ENCODE results near the gene MCRIP1.

MCRIP1 gene

DNA sequence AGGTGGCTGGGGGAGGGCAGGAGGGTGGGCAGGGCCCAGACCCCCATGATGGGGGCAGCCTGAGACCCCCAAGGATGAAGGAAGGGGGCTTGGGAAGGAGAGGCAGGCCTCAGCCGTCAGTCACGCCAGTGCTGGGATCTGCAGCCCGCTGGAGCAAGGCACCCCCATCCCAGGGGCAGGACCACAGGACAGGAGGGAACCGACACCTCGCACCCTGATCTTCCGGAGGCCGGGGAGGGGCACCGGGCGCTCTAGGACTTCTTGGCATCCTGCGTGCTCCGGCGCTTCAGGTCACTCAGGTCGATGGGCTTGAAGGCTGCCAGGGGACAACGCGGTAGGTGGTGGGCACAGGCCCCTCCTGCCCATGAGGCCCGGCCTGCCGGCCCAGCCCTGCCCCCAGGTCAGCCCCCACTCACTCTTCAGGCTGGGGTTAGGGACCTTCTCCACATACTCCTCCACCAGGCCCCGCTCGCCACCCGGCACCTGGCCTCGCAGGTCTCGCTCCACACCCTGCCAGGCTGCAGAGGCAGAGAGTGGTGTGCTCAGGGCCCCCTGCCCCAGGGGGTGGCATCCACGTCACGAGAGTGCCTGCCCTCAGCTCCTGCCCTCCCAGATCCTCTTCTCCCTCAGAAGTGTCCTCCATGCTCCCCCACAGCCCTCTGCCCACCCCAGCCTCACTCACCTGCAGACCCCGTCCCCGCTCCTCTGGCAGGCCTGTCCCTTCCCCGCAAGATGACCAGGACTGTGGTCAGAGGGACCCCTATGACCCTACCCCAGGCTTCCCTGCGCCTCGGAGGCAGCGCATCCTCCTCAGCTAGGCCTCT is 9.9 kb downstream of the MCRIP1 start:
- no peaks in the 10 kb centered on the region for H3K27me3 Mint-ChIP-seq (ENCODE audit: low read depth)
- no peaks in the 10 kb centered on the region for H3K9me3 Mint-ChIP-seq
- H3K27ac Mint-ChIP-seq, result no peak overlapping the region
- peaks cover 5% of the 10 kb centered on the region for H3K4me1 Mint-ChIP-seq (ENCODE audit: low read depth)
- no peak overlapping the region for H3K4me3 Mint-ChIP-seq
- H3K36me3 Mint-ChIP-seq (ENCODE audit: low read depth), result no peaks in the 10 kb centered on the region

- H3K4me3 Mint-ChIP-seq, result no peak overlapping the region
- peaks cover 8% of the 10 kb centered on the region for H3K4me1 Mint-ChIP-seq (ENCODE audit: low read depth)
- H3K36me3 Mint-ChIP-seq (ENCODE audit: low read depth), result no peaks in the 10 kb centered on the region
- no peaks in the 10 kb centered on the region for H3K9me3 Mint-ChIP-seq
- peaks cover 6% of the 10 kb centered on the region for H3K27me3 Mint-ChIP-seq (ENCODE audit: low read depth)
- no peak overlapping the region for H3K27ac Mint-ChIP-seq
Observed at GRCh38 chr17:81822312-81822637, 10.8 kb downstream of the MCRIP1 start.

DNA sequence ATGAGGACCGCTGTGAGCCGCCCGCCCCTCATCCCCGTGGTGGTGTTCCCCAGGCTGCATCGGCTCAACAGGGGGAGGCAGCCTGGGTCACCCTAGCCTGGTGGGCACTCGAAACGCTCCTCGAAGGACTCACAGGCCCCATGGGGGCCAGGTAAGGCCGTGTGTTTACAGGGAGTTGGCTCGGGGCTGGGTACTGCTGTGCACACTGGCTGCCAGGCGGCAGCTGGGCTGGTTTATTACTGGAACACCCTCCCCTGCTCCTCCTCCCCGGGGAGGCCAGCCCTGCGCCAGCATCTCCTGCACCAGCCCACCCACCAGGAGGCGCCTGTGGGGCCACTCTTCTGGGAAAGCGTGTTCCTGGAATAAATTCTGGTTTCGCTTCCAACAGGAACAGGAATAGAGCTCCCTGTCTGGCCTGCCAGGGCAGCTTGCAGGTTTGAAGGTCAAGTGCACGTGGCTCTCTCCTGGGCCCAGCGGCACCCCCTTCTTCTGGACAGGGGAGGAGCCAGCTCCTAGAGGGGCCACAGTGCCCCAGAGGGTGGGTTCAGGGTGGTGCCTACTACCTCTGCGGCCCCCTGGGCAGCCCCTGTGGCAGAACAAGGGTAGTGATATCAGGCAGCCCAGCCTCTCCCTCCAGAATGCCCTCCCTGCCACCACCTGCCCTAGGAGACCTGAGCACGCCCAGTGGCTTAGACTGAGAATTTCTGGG is 11.3 kb downstream of the MCRIP1 start:
- Mint-ChIP-seq H3K36me3 (ENCODE audit: low read depth) (no peaks in the 10 kb centered on the region), H3K4me3 (no peak overlapping the region), H3K9me3 (no peaks in the 10 kb centered on the region), H3K4me1 (ENCODE audit: low read depth) (peaks cover 8% of the 10 kb centered on the region), H3K27ac (no peak overlapping the region), H3K27me3 (ENCODE audit: low read depth) (peaks cover 9% of the 10 kb centered on the region)

- no peaks in the 10 kb centered on the region for H3K36me3 Mint-ChIP-seq (ENCODE audit: low read depth)
- peaks cover 7% of the 10 kb centered on the region for H3K4me1 Mint-ChIP-seq (ENCODE audit: low read depth)
- no peaks in the 10 kb centered on the region for H3K9me3 Mint-ChIP-seq
- H3K27ac Mint-ChIP-seq, result no peak overlapping the region
- no peak overlapping the region for H3K4me3 Mint-ChIP-seq
- H3K27me3 Mint-ChIP-seq (ENCODE audit: low read depth), result peaks cover 12% of the 10 kb centered on the region
Observed at GRCh38 chr17:81821147-81821546, 11.9 kb downstream of the MCRIP1 start.

GRCh38 chr17:81819708-81820107 is 13.4 kb downstream of the MCRIP1 start:
- Mint-ChIP-seq H3K36me3 (ENCODE audit: low read depth) (no peaks in the 10 kb centered on the region), H3K9me3 (no peaks in the 10 kb centered on the region), H3K27ac (no peak overlapping the region), H3K4me3 (no peak overlapping the region), H3K4me1 (ENCODE audit: low read depth) (peaks cover 5% of the 10 kb centered on the region), H3K27me3 (ENCODE audit: low read depth) (peaks cover 14% of the 10 kb centered on the region)

DNA sequence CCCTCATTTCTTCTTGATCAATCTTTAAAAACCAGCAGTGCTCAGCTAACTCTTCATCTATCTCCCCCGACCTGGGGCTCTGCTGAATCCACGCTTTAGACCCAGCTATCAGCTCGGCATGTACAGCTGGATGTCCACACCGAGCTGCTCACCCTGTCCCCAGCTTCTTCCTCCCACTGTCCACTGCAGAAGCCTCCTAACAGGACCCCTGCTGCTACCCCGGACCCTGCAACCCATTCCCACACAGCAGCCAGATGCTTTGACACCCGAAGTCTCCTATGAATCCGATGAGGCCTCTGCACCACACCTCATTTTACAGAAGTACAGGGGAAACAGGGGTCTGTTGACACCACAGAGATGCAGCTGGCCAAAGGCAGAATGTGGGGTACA is 15.3 kb downstream of the MCRIP1 start:
- H3K4me3 Mint-ChIP-seq, result no peak overlapping the region
- H3K36me3 Mint-ChIP-seq (ENCODE audit: low read depth), result no peaks in the 10 kb centered on the region
- peaks cover 5% of the 10 kb centered on the region for H3K4me1 Mint-ChIP-seq (ENCODE audit: low read depth)
- H3K9me3 Mint-ChIP-seq, result no peaks in the 10 kb centered on the region
- no peak overlapping the region for H3K27ac Mint-ChIP-seq
- peaks cover 14% of the 10 kb centered on the region for H3K27me3 Mint-ChIP-seq (ENCODE audit: low read depth)

GRCh38 chr17:81815646-81815986 is 17.5 kb downstream of the MCRIP1 start:
- H3K36me3 Mint-ChIP-seq (ENCODE audit: low read depth), result no peaks in the 10 kb centered on the region
- H3K9me3 Mint-ChIP-seq, result no peaks in the 10 kb centered on the region
- peaks cover 3% of the 10 kb centered on the region for H3K4me1 Mint-ChIP-seq (ENCODE audit: low read depth)
- H3K27ac Mint-ChIP-seq, result no peak overlapping the region
- H3K4me3 Mint-ChIP-seq, result no peak overlapping the region
- peaks cover 14% of the 10 kb centered on the region for H3K27me3 Mint-ChIP-seq (ENCODE audit: low read depth)

GRCh38 chr17:81814748-81815645 is 18.1 kb downstream of the MCRIP1 start:
- Mint-ChIP-seq H3K27ac (no peak overlapping the region), H3K4me1 (ENCODE audit: low read depth) (peaks cover 3% of the 10 kb centered on the region), H3K36me3 (ENCODE audit: low read depth) (no peaks in the 10 kb centered on the region), H3K9me3 (no peaks in the 10 kb centered on the region), H3K4me3 (no peak overlapping the region), H3K27me3 (ENCODE audit: low read depth) (peaks cover 14% of the 10 kb centered on the region)

DNA sequence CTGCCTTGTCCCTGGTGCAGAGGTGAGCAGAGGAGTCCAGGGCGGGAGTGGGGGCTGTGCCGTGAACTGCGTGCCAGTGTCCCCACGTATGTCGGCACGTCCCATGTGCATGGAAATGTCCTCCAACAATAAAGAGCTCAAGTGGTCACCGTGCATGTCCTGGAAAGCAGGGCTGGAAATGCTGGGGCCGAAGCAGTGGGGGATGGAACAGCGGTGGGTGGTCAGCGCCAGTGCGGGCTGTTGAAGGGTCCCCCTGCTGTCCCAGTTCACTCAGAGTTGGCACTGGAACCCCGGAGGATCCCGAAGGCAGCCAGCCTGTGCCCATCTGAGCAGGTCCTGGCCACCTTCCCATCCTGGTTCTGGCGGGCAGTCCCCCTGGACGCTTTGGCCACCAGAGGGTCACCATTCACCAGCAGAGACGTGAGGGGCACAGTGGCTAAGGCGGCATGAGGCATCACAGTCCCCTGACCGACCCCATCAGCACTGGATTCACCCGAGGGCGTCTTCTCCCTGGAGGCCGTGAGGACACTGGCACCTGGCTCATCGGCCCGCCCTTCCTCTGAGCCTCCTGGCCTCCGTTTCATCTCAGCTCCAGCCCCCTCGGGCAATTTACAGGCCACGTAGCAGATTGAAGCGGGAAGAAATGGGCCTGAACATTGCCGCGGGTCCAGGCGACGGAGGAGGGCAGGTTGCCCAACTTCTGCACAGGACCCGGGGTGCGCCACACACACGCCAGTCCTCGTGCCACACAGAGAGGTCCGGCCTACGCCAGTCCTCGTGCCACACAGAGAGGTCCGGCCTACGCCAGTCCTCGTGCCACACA is 19.0 kb downstream of the MCRIP1 start:
- Mint-ChIP-seq H3K4me3 (no peak overlapping the region), H3K27ac (no peak overlapping the region), H3K4me1 (ENCODE audit: low read depth) (peaks cover 3% of the 10 kb centered on the region), H3K36me3 (ENCODE audit: low read depth) (no peaks in the 10 kb centered on the region), H3K9me3 (no peaks in the 10 kb centered on the region), H3K27me3 (ENCODE audit: low read depth) (peaks cover 17% of the 10 kb centered on the region)

GRCh38 chr17:81813371-81813684 is 19.8 kb downstream of the MCRIP1 start:
- H3K4me3 Mint-ChIP-seq, result no peak overlapping the region
- no peaks in the 10 kb centered on the region for H3K36me3 Mint-ChIP-seq (ENCODE audit: low read depth)
- H3K27me3 Mint-ChIP-seq (ENCODE audit: low read depth), result peaks cover 17% of the 10 kb centered on the region
- no peaks in the 10 kb centered on the region for H3K9me3 Mint-ChIP-seq
- peaks cover 3% of the 10 kb centered on the region for H3K4me1 Mint-ChIP-seq (ENCODE audit: low read depth)
- H3K27ac Mint-ChIP-seq, result no peak overlapping the region

GRCh38 chr17:81812571-81813370 is 20.3 kb downstream of the MCRIP1 start:
- Mint-ChIP-seq H3K27me3 (ENCODE audit: low read depth) (peaks cover 15% of the 10 kb centered on the region), H3K4me1 (ENCODE audit: low read depth) (peaks cover 2% of the 10 kb centered on the region), H3K4me3 (no peak overlapping the region), H3K9me3 (no peaks in the 10 kb centered on the region), H3K36me3 (ENCODE audit: low read depth) (no peaks in the 10 kb centered on the region), H3K27ac (no peak overlapping the region)

GRCh38 chr17:81811705-81812570 is 21.2 kb downstream of the MCRIP1 start:
- H3K27me3 Mint-ChIP-seq (ENCODE audit: low read depth), result peaks cover 15% of the 10 kb centered on the region
- H3K9me3 Mint-ChIP-seq, result no peaks in the 10 kb centered on the region
- no peak overlapping the region for H3K27ac Mint-ChIP-seq
- no peaks in the 10 kb centered on the region for H3K4me1 Mint-ChIP-seq (ENCODE audit: low read depth)
- H3K4me3 Mint-ChIP-seq, result no peak overlapping the region
- H3K36me3 Mint-ChIP-seq (ENCODE audit: low read depth), result no peaks in the 10 kb centered on the region
